ENCODE results near the gene COX8A. TPM values are rescaled to one million over a fixed set of nuclear protein-coding genes. Genes with fewer than 3 reads are reported as not detected.
"Not testable (repeated sequence)": the region's sequence is repeated elsewhere in the genome, so short reads cannot be mapped to it uniquely, and the experiment has no call there.

The COX8A gene
- total RNA-seq, 1 donor from 2014 or later, result 249 TPM

DNA sequence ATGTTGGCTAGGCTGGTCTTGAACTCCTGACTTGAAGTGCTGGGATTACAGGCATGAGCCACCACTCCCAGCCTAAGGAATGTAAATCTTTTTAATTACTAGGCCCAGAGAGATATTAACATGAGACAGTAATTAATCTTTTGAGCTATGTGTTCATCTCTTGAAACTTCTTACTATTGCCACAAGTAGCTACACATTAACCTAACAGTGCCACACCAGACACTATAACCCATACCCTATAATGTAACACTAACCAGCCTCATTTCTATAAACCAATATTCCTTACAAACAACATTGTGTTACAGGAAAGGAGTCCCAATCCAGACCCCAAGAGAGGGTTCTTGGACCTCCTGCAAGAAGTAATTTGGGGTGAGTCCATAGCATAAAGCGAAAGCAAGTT is 8.0 kb upstream of the COX8A start:
- no peak for DNase-seq (ENCODE audit: low spot score)

DNA sequence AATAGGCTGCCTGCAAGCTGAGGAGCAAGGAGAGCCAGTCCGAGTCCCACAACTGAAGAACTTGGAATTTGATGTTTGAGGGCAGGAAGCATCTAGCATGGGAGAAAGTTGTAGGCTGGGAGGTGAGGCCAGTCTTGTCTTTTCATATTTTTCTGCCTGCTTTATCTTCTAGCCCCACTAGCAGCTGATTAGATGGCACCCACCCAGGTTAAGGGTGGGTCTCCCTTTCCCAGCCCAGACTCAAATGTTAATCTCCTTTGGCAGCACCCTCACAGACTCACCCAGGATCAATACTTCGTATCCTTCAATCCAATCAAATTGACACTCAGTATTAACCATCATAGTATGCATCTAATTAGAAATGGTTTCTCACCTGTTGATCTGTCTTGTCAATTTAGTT is 5.0 kb upstream of the COX8A start:
- DNase-seq (ENCODE audit: low spot score), result no peak

DNA sequence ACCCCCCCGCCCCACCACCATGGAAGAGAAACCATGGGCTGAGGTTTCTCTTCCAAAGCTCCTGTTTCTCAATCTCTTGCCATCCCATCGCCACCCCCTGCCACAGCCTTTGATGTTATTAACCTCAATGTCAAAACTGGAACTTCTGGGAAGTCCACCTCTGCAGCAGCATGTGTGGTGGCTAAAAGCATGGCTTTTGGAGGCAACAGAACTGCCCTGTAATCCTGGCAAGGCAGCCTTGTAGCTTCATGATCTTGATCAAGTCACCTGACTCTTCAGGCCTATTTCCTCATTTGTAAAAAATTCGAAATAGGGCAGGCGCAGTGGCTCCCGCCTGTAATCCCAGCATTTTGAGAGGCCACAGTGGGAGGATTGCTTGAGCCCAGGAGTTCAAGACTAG is 3.5 kb upstream of the COX8A start:
- DNase-seq (ENCODE audit: low spot score), result no peak

DNA sequence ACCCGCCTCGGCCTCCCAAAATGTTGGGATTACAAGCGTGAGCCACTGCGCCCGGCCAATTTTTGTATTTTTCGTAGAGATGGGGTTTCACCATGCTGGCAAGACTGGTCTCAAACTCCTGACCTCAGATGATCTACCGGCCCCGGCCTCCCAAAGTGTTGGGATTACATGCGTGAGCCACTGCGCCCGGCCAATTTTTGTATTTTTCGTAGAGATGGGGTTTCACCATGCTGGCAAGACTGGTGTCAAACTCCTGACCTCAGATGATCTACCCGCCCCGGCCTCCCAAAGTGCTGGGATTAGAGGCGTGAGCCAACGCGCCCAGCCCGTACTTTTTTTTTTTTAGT is 535 bp upstream of the COX8A start:
- not testable (repeated sequence) for DNase-seq (ENCODE audit: low spot score)

DNA sequence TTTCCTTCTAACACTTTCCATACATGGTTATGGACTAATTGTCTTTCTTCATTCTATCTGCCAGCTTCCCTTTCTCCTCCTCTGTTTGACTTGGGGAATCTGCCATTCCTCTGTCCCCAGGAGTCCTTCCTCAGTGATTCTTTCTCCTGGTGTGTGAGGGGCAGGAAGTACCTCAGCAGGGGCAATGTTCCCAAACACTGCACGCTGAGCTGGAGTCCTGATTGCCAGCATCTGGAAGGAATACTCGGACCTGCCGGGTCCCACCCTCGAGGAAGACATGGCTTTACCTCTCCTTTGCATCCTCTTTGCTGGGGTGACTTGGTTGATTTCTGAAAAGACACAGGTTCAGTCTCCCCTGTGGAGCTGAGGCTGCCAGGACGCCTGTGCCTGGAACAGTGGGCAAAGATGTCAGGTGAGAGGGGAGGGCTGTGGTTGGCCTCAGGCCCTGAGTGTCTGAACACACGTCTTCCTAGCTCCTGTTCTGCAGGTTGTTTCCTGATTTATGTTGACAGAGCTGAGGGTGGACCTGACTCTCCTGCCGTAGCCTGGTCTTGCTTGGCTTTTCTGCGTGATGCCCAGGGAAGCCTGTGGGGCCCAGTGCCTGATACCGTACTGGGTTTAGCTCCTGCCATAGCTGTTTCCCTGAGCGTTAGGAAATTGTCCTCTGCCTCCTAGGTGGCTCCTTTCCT is 4.3 kb downstream of the COX8A start:
- no peak for DNase-seq (ENCODE audit: low spot score)

DNA sequence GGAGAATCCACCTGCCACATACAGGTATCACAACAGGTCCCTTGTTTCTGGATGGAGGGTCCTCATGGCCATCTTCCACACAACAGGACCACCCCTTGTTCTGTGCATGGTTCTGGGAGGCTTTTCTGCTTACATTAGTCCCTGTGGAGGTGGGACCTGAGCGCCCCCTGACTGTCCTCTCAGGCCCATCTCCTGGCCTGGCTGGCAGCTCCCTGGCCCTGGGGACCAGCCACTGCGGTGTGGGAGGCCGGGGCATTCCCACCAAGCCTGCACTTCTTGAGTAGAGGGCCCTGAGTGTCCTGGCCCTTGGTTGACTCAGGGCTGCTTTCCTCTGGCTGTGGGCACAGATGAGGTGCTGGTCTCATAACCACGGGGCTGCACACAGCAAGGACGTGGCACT is 5.0 kb downstream of the COX8A start:
- DNase-seq (ENCODE audit: low spot score), result no peak

DNA sequence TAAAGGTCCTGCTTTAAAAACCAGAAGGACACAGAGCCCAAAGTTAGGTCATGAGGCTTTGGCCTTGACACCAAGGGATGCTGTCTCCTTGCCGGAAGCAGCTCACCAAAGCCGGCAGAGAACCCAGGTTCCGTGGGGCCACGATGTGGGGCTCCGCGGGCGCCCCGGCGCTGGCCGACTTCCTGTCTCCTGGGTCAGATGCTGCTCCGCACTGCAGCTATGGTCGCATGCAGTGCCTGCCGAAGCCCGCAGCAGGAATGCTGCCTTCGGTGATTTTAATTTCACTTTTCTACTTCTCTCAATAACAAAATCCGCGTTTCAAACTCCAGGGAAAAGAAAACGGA is 11.4 kb downstream of the COX8A start:
- DNase-seq (ENCODE audit: low spot score), result no peak

DNA sequence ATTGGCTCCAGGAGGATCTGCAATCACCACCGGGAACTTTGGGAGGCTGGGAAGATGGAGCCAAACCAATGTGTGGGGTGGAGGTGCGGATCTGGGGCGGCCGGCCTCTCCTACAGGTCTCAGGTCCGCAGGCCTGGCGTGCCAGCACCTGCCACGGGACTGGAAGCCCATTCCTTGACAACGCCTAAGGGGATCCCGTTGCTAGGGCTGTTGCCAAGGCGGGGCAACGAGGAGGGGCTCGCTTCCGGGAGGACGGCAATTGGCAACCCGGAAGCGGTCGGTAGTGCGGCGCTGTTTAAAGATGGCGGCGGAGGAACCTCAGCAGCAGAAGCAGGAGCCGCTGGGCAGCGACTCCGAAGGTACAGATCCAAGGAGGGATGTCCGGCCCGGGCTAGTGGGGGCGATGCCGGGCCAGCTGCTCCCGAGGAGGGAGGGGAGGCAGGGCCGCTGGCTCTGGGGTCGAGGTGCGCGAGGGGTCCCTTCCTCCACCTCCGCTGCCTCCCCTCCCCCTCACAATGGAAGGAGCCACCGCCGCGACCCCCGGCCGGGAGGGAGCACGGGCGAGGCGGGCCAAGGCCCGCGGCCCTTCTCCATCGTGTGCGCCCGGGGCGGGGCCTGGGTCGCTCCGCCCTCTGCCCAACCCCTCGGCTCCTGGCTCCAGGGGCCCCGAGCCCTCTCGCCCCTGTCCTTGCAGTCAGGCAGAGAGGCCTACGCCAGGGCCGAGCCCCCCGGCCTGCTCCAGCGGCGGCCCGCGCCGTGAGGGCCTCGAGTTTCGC is 11.9 kb downstream of the COX8A start, which contains the start of gene OTUB1:
TSS of gene OTUB1 (plus strand) at position 283 of the 776 bp plus-strand sequence. CDS start at position 302, 19 bp downstream.
- peak; percentile 96 for DNase-seq (ENCODE audit: low spot score)

DNA sequence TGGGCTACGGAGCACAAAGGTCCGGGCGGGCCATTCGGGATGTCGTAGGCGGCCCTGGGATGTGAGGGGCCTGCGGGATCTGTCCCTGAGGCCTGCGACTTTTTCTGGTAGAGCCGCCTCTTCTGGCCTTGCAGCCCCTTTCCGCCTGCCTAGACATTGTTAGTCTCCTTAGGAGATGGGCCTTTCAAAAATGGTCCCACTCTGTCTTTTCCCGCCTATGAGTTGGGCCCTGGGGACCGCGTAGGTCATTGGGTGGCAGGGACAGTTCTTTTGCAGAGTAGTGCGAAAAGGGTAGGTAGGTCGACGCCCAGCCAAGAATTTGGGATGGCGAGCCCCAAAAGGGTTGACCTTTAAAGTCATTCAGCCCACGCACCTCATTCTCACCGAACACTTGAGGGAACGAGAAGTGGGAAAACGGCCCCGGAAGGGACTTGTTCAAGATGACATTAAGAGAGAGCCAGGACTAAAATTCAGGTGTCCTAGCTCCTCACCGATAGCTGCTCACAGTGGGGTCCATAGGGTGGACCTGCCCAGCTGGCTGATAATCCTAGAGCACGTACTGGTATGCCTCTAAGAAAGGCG is 12.6 kb downstream of the COX8A start:
- DNase-seq (ENCODE audit: low spot score), result no peak

DNA sequence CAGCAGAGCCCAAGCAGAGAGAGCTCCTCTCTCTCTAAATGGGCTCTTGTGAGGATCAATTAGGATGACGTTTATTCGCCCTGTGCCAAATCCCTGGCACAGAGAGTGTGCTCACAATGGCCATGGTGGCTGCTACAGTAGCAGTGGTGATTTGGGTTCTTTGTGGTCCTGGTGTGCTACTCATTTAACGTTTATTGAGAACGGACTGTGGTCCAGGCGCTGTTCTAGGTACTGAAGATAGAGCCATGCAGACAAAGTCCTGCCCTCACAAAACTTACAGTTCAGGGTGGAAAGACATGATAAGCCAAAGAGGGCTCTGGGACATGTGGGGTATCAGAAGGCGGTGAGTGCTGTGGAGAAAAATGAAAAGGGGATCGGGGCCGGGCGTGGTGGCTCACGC is 17.1 kb downstream of the COX8A start:
- DNase-seq (ENCODE audit: low spot score), result no peak

DNA sequence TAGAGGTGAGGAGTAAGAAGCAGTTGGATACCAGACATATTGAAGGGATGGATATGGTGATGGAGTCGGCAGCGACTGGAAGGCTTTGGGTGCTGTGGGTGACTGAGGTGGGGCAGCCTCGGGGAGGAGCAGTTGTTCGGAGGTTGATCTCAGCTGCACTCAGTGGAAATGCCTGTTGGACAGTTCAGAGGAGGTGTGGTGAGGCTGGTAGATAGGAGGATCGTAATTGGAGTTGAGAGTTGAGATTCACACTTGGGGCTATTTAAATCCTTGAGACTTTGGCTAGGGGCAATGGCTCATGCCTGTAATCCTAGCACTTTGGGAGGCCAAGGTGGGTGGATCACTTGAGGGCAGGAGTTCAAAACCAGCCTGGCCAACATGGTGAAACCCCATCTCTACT is 18.7 kb downstream of the COX8A start:
- no peak for DNase-seq (ENCODE audit: low spot score)

DNA sequence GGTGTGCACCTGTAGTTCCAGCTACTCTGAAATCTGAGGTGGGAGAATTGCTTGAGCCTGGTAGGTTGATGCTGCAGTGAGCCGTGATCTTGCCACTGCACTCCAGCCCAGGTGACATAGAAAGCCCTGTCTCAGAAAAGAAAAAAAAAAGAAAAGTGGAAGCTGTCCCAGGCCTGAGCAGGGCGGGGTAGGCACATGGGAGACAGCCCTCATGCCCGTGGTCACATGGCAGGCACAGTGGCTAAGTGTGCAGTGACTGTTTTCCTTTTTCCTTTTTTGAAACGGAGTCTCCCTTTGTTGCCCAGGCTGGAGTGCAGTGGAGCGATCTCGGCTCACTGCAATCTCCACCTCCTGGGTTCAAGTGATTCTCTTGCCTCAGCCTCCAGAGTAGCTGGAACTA is 19.6 kb downstream of the COX8A start:
- DNase-seq (ENCODE audit: low spot score), result no peak

DNA sequence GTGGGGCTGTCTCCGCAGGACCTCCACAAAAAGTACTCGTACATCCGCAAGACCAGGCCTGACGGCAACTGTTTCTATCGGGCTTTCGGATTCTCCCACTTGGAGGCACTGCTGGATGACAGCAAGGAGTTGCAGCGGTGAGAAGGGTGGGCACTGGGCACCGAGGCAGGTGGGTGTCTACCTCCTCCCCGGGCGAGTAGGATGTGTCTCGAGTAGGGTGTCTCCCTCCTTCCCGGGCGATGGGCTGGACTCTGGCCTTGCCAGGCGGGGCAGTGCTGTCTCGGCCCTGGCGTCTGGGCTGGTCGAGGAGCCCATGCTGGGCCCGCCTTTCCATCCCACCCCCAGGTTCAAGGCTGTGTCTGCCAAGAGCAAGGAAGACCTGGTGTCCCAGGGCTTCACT is 22.1 kb downstream of the COX8A start:
- no peak for DNase-seq (ENCODE audit: low spot score)

DNA sequence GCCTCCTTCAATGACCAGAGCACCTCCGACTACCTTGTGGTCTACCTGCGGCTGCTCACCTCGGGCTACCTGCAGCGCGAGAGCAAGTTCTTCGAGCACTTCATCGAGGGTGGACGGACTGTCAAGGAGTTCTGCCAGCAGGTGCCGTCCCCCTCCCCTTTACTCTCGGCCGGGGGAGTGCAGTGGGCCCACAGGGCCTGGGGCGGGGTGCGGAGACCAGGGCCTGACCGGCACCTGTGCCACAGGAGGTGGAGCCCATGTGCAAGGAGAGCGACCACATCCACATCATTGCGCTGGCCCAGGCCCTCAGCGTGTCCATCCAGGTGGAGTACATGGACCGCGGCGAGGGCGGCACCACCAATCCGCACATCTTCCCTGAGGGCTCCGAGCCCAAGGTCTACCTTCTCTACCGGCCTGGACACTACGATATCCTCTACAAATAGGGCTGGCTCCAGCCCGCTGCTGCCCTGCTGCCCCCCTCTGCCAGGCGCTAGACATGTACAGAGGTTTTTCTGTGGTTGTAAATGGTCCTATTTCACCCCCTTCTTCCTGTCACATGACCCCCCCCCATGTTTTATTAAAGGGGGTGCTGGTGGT is 22.8 kb downstream of the COX8A start:
- no peak for DNase-seq (ENCODE audit: low spot score)

DNA sequence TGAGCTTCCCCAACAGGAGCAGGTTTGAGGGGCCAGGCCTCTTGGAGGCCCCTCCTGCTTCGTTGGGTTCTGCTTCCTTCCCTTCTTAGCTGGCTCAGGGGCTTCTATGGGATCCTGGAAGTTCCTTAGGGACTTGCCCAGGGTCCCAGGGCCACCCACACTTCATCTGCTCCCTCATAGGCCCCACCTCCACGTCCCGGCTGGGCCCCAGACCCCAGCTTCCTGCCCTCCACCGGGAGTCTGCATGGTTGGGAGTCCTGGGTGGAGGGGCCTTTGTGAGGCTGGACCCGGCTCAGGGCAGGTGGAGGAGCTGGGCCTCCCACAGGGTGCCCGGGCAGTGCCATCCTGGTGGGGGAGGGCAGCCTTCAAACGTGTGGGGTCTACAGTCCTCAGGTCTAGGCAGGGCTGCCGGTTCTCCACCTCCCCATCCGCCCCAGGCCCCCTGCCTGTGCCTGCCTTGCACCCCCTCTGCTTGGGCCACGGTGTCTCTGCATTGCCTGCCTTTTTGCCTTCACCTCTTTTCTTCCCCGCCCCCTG is 23.4 kb downstream of the COX8A start:
- DNase-seq (ENCODE audit: low spot score), result no peak

DNA sequence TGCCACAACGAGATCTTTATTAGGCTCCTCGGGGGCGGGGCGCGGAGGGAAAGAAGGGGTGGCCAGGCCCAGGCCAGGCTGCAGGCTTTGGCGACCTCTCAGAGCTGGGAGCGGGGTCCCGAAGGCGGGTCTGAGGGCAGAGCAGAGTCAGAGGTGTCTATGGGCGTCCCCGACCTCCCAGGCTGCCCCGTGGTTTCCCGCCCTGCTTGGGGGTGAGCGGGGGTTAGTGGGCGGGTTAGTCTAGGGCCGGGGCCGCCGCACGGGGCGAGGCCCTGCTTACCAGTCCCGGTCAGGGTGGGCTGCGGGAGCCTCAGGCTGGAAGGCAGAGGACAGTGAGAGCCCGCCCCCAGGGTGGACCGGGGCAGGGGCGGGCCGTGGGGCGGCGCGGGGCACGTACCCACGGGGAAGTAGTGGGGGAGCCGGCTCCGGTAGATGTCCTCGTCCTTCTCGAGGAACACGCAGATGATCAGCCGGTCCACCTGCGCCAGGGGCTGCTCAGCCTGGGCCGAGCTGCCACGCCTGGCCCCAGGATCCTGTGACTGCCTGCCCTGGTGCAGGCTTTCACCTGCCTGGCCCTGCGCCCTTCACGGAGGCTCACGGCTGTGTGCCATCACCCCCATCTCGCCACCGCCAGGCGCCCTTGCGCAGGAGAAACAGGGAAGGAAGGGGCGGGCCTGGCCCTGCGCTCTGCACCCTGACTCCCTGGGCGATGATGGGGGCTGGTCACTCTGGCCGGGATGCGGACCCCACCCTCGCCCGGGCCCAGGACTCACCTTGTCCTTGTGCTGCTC is 24.3 kb downstream of the COX8A start:
- DNase-seq (ENCODE audit: low spot score), result no peak

DNA sequence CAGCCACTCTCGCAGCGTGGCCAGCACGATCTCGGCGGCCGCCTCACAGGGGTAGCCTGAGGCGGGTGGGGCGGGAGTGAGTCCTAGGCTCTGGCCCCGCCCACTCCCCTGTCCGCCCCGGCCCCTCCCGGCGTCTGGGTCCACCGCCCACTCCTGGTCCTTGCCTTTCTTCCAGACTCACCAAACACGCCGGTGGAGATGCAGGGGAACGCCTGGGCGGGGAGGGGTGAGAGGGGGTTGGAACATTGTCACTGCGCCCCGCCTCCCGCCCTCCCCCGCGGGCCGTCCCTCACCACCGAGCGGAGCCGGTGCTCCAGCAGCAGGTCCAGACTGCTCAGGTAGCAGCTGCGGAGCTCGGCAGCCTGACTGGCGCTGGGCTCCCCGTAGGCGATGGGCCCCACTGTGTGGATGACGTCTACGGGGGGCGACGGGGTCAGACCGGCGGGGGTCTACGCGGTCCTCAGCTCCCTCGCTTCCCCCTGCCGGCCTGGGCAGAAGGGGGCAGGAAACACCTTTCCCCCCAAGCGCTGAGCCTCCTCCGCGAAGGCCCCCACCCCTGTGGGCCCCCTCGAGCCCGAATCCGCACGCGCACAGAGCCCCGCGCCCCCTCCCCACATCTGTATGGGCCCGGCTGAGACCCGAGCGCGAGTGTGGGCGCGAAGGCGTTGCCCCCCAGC is 25.1 kb downstream of the COX8A start:
- no peak for DNase-seq (ENCODE audit: low spot score)

DNA sequence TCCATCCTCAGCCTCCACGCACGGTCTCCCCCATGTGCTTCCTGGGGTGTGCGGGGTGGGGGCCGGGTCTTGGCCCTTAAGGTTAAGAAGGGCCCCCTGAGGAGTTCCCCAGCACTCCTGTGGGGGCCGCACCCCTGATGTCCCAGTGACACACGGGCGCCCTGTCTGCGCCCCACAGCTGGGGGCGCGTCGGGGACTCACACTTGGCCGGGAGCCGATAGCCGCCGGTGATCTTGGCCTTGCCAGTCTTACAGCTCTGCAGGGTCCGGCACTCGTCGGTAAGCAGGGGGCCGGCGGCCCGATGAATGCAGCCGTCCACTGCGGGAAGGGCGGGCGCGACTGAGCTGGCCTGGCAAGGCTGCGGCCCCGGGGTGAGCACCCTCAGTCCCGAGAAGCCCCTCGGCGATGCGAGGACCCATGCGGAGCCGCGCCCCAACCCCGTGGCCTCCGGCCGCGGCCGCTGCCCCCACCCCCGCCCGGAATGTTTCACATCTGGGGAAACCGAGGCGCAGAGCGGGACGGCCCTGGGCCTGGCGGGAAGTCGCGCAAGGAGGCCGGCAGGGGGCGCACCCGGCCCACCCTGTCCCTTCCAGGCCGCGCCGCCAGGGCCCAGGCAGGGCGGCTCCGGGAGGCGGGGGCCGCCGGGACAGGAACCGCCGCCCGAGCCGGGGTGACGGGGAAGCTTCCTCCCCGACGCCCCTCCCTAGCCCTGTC is 25.8 kb downstream of the COX8A start:
- no peak for DNase-seq (ENCODE audit: low spot score)

DNA sequence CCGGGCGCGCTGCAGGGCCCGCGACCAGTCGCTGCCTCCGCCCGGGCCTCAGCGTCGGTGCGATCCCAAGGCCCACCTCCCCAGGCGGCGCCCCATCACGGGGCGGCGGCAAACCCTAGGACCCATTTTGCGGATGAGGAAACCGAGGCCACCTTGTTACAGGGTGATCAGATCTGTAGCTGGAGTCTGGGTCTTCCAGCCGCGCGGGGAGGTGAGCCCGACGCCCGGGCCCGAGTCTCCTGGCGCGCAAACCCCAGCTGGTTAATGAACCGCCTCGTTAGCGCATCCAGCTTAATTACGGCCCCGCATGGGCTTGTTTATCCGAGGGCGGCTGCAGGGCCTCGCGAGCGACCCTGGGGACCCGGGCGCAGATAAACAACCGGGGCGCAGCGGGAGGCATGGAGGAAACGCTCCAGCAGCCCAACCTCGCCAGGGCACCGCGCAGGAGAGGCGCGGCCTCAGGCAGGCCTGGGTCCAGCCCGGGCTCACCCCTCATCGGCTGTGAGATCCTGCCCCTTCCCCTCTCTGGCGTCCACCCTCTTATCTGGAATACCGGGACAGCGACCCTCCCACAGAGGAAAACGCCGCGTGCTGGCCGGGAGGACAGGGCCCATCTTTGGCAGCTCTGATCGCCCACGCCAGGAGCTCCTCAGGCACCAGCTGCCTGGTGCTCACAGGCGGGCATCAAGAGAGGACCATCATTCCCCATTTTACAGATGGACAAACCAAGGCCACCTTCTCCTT is 26.5 kb downstream of the COX8A start:
- no peak for DNase-seq (ENCODE audit: low spot score)

All from mesenteric fat pad (tissue), 1 donor.